ENCODE results near the gene BEX3. TPM values are rescaled to one million over a fixed set of nuclear protein-coding genes. Genes with fewer than 3 reads are reported as not detected.

The BEX3 gene
- total RNA-seq, 6 experiments from 2014 or later, result 19.9 to 40.1 (median 35.6) TPM

DNA sequence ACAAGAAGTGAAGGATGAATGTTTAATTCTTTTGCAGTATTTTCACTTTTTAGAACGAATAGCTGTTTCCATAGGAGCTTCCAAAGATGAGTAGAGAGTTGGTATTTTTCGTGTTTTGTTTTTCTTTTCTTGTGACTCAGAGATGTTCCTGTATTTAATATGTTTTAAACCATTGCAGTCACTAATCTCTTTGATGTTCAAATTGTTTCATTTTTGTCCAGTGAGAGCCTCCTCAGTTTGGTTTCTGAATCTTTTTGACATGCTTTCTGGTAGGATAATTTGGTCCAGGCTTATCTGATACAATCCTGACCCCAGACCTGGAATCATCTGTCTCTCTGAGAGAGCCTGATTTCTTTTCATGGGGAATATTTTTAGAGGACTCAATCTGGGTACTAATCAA, 41.6 kb downstream of the BEX3 start:
- Histone ChIP-seq H3K4me1 (no peaks in the 10 kb centered on the region), H3K27ac (no peak overlapping the region), H3K27me3 (no peaks in the 10 kb centered on the region), H3K9me3 (no peaks in the 10 kb centered on the region), H3K36me3 (no peaks in the 10 kb centered on the region), H3K4me3 (no peak overlapping the region)
- intact Hi-C loops (cut with DNase I), result no loop called here
- TF ChIP-seq, protein P1, sequence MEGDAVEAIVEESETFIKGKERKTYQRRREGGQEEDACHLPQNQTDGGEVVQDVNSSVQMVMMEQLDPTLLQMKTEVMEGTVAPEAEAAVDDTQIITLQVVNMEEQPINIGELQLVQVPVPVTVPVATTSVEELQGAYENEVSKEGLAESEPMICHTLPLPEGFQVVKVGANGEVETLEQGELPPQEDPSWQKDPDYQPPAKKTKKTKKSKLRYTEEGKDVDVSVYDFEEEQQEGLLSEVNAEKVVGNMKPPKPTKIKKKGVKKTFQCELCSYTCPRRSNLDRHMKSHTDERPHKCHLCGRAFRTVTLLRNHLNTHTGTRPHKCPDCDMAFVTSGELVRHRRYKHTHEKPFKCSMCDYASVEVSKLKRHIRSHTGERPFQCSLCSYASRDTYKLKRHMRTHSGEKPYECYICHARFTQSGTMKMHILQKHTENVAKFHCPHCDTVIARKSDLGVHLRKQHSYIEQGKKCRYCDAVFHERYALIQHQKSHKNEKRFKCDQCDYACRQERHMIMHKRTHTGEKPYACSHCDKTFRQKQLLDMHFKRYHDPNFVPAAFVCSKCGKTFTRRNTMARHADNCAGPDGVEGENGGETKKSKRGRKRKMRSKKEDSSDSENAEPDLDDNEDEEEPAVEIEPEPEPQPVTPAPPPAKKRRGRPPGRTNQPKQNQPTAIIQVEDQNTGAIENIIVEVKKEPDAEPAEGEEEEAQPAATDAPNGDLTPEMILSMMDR (IDR thresholded peaks at IDR 0.05), result no peak
- TF ChIP-seq POLR2A (IDR thresholded peaks at IDR 0.05), result no peak
- ATAC-seq, result no peak
- no peak for DNase-seq
- WGBS (ENCODE audit: insufficient coverage, low coverage, low lambda C conversion rate, missing lambda C conversion rate), result 27% methylated on average over 2 of the region's 2 CpGs

DNA sequence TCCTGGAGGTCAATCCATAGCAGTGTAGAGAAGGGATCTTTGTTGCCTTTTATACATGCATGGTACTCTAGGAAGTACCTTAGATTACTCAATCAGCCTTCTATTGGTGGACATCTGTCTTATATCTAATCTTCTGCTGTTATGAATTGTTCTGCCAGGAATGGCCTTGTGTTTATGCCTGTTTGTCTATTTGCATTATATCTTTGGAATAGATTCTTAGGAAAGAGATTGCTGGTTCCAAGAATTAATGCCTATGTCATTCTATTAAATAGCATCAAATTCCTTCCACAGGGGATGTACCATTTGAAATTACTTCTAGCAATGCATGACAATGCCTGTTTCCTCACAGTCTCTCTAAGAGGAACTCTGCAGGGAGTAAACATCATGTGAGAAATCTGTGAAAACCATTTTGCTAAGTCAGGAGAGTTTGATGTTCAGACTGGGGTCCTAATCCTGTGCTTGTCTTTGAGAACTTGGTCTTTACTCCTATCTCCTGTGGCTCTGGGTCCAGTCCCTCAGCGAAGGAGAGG, 42.5 kb downstream of the BEX3 start:
- no peak for DNase-seq
- Histone ChIP-seq H3K4me1 (no peaks in the 10 kb centered on the region), H3K36me3 (no peaks in the 10 kb centered on the region), H3K27ac (no peak overlapping the region), H3K27me3 (no peaks in the 10 kb centered on the region), H3K4me3 (no peak overlapping the region), H3K9me3 (no peaks in the 10 kb centered on the region)
- TF ChIP-seq POLR2A (IDR thresholded peaks at IDR 0.05), result no peak
- no peak for ATAC-seq
- intact Hi-C loops (cut with DNase I), result no loop called here
- 25% methylated on average over 1 of the region's 1 CpG for WGBS (ENCODE audit: insufficient coverage, low coverage, low lambda C conversion rate, missing lambda C conversion rate)

DNA sequence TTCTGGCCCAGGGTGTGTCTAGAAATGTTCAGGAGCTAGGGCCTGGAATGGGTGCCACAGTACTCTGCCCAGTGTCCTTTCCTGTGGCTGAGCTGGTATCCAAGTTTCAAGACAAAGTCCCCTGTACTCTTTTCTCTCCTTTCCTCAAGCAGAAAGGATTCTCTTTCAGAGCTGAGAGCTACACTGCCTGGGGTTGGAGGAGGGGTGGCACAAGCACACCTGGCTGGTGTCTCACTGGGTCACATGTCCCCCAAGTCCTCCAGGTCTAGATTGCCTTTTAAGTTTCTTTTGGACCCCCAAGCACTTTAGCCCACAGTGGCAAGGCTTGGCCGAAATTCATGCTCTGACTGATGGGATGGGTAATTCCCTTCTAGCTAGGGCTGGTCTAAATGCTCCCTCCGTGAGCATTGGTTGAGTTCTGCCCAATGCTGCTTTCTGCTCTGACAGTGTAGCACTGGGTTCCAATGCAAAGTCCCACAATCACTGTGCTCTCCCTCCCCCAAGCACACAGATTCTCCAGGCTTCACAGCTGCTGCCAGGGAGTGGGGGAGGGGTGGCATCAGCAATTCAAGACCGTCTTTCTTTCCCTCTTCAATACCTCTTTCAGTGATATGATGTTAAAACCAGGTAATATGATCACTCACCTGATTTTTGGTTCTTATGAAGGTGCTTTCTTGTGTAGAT, 47.8 kb downstream of the BEX3 start:
- Histone ChIP-seq H3K4me1 (no peaks in the 10 kb centered on the region), H3K36me3 (no peaks in the 10 kb centered on the region), H3K4me3 (no peak overlapping the region), H3K9me3 (no peaks in the 10 kb centered on the region), H3K27me3 (no peaks in the 10 kb centered on the region), H3K27ac (no peak overlapping the region)
- TF ChIP-seq POLR2A (IDR thresholded peaks at IDR 0.05), result no peak
- TF ChIP-seq, protein P1 (IDR thresholded peaks at IDR 0.05), result no peak
- intact Hi-C loops (cut with DNase I), result no loop called here
- DNase-seq (no peak), ATAC-seq (no peak)
- 44% methylated on average over 2 of the region's 3 CpGs for WGBS (ENCODE audit: insufficient coverage, low coverage, low lambda C conversion rate, missing lambda C conversion rate)

Small RNA genes lying within 50 kb of the gene (small RNA-seq; reads per million reads assigned to genes)
- gene Z92846.1, result 0 reads per million in 2 experiments

Other genes starting within 250 kb of the BEX3 start
- gene BEX4, start 161.4 kb upstream of the BEX3 start, total RNA-seq, result 1 to 10 TPM; 2.2 to 6.1 (median 2.9) TPM
- gene TCEAL8, start 121.4 kb upstream of the BEX3 start, total RNA-seq, result 10 to 100 TPM; 11.2 to 21.0 (median 16.6) TPM
- gene TCEAL5, start 99.8 kb upstream of the BEX3 start, total RNA-seq, result not detected
- 1 to 10 TPM in 3 of 6 experiments, not detected in 3; 1.9 to 2.1 (median 2.1) TPM for gene BEX2, start 65.5 kb upstream of the BEX3 start, total RNA-seq
- gene TCEAL7, start 46.3 kb upstream of the BEX3 start, total RNA-seq, result 1 to 10 TPM in 1 of 6 experiments, under 1 TPM in 2, not detected in 3; 0.34 to 1.2 (median 0.62) TPM
- 10 to 100 TPM in 3 of 6 experiments, 1 to 10 TPM in 3; 2.5 to 14.3 (median 9.1) TPM for gene TCEAL9, start 20.0 kb upstream of the BEX3 start, total RNA-seq
- gene RAB40A, start 143.0 kb downstream of the BEX3 start, total RNA-seq, result under 1 TPM in 4 of 6 experiments, not detected in 2; 0.12 to 0.49 (median 0.24) TPM
- gene TCEAL4, start 209.0 kb downstream of the BEX3 start, total RNA-seq, result 10 to 100 TPM; 23.3 to 34.5 (median 28.1) TPM
- gene TCEAL3, start 231.4 kb downstream of the BEX3 start, total RNA-seq, result 1 to 10 TPM; 1.1 to 3.8 (median 2.0) TPM